IPS-18a (cell line): ENCODE measurements around the gene ALLC.
"Not testable (repeated sequence)": the region's sequence is repeated elsewhere in the genome, so short reads cannot be mapped to it uniquely, and the experiment has no call there.

ENCODE experiments used
- H3K27ac ChIP-seq: one replicate; pipeline ENCODE4 v1.5.1; 2013; ENCODE audit warnings: low read length
- H3K27me3 ChIP-seq: one replicate; pipeline ENCODE4 v1.6.1; 2013; ENCODE audit warnings: mild to moderate bottlenecking, low read length; ENCODE audit not compliant: control insufficient read depth, insufficient read depth
- H3K36me3 ChIP-seq: one replicate; pipeline ENCODE4 v1.6.1; 2013; ENCODE audit warnings: low read depth, low read length; ENCODE audit not compliant: control insufficient read depth
- H3K4me1 ChIP-seq: one replicate; pipeline ENCODE4 v1.6.1; 2013; ENCODE audit warnings: low read depth, low read length; ENCODE audit not compliant: control insufficient read depth
- H3K4me3 ChIP-seq: one replicate; pipeline ENCODE4 v1.5.1; 2013; ENCODE audit warnings: low read length
- H3K9ac ChIP-seq: one replicate; pipeline ENCODE4 v1.6.1; 2013; ENCODE audit warnings: mild to moderate bottlenecking, low read length, moderate library complexity
- H3K9me3 ChIP-seq: one replicate; pipeline ENCODE4 v1.6.1; 2013; ENCODE audit warnings: low read depth, low read length; ENCODE audit not compliant: control insufficient read depth

Gene ALLC

GRCh38 chr2:3616435-3617197, 41.4 kb upstream of the ALLC start:
- not testable (repeated sequence) for H3K36me3 ChIP-seq, H3K27ac ChIP-seq, H3K4me3 ChIP-seq, H3K27me3 ChIP-seq, H3K9me3 ChIP-seq, H3K9ac ChIP-seq, H3K4me1 ChIP-seq

GRCh38 chr2:3617198-3617890, 40.7 kb upstream of the ALLC start:
- Histone ChIP-seq H3K4me1 (no peaks in the 10 kb centered on the region), H3K9ac (no peak overlapping the region), H3K27me3 (no peaks in the 10 kb centered on the region), H3K4me3 (no peak overlapping the region), H3K36me3 (no peaks in the 10 kb centered on the region), H3K27ac (no peak overlapping the region), H3K9me3 (no peaks in the 10 kb centered on the region)

GRCh38 chr2:3618367-3618766, 39.6 kb upstream of the ALLC start:
- no peak overlapping the region for H3K4me3 ChIP-seq
- H3K4me1 ChIP-seq = no peaks in the 10 kb centered on the region
- no peak overlapping the region for H3K27ac ChIP-seq
- no peaks in the 10 kb centered on the region for H3K36me3 ChIP-seq
- H3K9me3 ChIP-seq = no peaks in the 10 kb centered on the region
- no peak overlapping the region for H3K9ac ChIP-seq
- H3K27me3 ChIP-seq = no peaks in the 10 kb centered on the region

GRCh38 chr2:3619033-3619432, 39.0 kb upstream of the ALLC start:
- H3K9me3 ChIP-seq = no peaks in the 10 kb centered on the region
- no peak overlapping the region for H3K4me3 ChIP-seq
- no peaks in the 10 kb centered on the region for H3K27me3 ChIP-seq
- H3K4me1 ChIP-seq = no peaks in the 10 kb centered on the region
- no peak overlapping the region for H3K9ac ChIP-seq
- H3K36me3 ChIP-seq = no peaks in the 10 kb centered on the region
- no peak overlapping the region for H3K27ac ChIP-seq

DNA sequence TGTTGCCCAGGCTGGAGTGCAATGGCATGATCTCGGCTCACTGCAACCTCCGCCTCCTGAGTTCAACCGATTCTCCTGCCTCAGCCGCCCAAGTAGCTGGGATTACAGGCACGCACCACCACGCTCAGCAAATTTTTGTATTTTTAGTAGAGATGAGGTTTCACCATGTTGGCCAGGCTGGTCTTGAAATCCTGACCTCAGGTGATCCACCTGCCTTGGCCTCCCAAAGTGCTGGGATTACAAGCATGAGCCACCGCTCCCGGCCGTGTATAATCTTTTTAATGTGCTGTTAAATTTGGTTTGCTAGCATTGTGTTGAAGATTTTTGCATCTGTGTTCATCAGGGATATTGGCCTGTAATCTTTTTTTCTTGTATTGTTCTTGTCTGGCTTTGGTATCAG, 38.3 kb upstream of the ALLC start:
- H3K9ac ChIP-seq, H3K27me3 ChIP-seq, H3K4me3 ChIP-seq, H3K27ac ChIP-seq, H3K36me3 ChIP-seq, H3K9me3 ChIP-seq, H3K4me1 ChIP-seq: not testable (repeated sequence)

- no peaks in the 10 kb centered on the region for H3K9me3 ChIP-seq
- no peaks in the 10 kb centered on the region for H3K36me3 ChIP-seq
- no peaks in the 10 kb centered on the region for H3K4me1 ChIP-seq
- H3K27me3 ChIP-seq = no peaks in the 10 kb centered on the region
- H3K4me3 ChIP-seq = no peak overlapping the region
- H3K27ac ChIP-seq = no peak overlapping the region
- H3K9ac ChIP-seq = no peak overlapping the region
These were observed 37.2 kb upstream of the ALLC start for GRCh38 chr2:3620834-3621233.

DNA sequence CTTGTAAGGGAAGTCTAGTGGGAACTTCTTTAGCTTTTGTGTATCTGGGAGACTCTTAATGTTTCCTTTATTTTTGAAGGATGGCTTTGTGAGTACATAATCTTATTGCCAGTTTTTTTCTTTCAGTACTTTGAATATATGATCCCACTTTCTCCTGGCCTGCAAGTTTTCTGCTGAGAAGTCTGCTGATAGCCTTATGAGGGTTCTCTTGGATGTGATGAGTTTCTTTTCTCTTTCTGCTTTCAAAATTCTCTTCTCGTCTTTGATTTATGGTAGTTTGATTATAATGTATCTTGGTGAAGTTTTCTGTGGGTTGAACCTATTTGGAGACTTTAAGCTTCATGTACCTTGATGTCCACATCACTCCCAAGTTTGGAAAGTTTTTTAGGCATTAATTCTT, 35.0 kb upstream of the ALLC start:
- H3K36me3 ChIP-seq = no peaks in the 10 kb centered on the region
- no peaks in the 10 kb centered on the region for H3K4me1 ChIP-seq
- H3K27me3 ChIP-seq = no peaks in the 10 kb centered on the region
- no peaks in the 10 kb centered on the region for H3K9me3 ChIP-seq
- H3K9ac ChIP-seq = no peak overlapping the region
- H3K27ac ChIP-seq = no peak overlapping the region
- H3K4me3 ChIP-seq = no peak overlapping the region

DNA sequence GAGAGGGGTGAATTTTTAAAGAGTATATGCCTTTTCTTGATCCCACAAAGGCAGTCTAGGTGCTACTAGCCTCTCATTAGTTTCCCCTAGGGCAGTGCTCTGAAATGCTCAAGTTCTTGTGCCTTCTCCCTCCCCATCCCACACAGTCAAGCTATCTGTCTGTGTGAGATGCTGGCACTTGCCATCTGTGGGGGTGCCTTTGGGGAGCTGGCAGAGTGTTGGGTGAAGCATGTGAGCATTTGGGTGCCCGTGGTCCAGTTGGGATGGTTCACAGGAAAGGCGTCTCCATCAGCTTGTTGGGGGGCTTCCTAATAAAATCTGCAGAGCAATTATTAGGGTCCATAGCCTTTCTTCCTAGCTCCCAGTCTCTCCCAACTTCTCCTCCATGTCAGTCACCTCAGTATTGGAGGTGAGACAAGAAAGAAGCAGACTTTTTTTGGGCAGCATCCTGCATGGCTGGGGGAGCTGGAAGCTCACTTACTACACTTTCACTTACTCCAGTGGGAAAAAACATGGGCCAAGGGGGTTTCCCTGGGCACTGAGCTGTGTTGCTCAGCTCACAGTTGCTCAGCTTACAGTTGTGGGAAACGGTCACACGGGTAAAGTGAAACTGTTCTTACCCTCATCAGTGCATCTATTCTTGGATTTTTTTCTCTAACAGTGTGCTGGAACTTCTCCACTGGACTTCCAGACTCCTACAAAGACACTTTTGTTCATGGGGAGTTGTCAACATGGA, 33.8 kb upstream of the ALLC start:
- Histone ChIP-seq H3K9ac (no peak overlapping the region), H3K4me3 (no peak overlapping the region), H3K27ac (no peak overlapping the region), H3K4me1 (no peaks in the 10 kb centered on the region), H3K27me3 (no peaks in the 10 kb centered on the region), H3K36me3 (no peaks in the 10 kb centered on the region), H3K9me3 (no peaks in the 10 kb centered on the region)

GRCh38 chr2:3625186-3625585, 32.8 kb upstream of the ALLC start:
- Histone ChIP-seq H3K4me3 (no peak overlapping the region), H3K27ac (no peak overlapping the region), H3K9me3 (no peaks in the 10 kb centered on the region), H3K36me3 (no peaks in the 10 kb centered on the region), H3K9ac (no peak overlapping the region), H3K4me1 (no peaks in the 10 kb centered on the region), H3K27me3 (no peaks in the 10 kb centered on the region)

GRCh38 chr2:3626118-3626811, 31.7 kb upstream of the ALLC start:
- H3K27ac ChIP-seq = no peak overlapping the region
- no peaks in the 10 kb centered on the region for H3K36me3 ChIP-seq
- H3K9me3 ChIP-seq = no peaks in the 10 kb centered on the region
- no peaks in the 10 kb centered on the region for H3K27me3 ChIP-seq
- no peaks in the 10 kb centered on the region for H3K4me1 ChIP-seq
- no peak overlapping the region for H3K4me3 ChIP-seq
- H3K9ac ChIP-seq = no peak overlapping the region

- no peaks in the 10 kb centered on the region for H3K9me3 ChIP-seq
- no peaks in the 10 kb centered on the region for H3K27me3 ChIP-seq
- no peaks in the 10 kb centered on the region for H3K36me3 ChIP-seq
- H3K27ac ChIP-seq = no peak overlapping the region
- H3K4me1 ChIP-seq = no peaks in the 10 kb centered on the region
- no peak overlapping the region for H3K9ac ChIP-seq
- H3K4me3 ChIP-seq = no peak overlapping the region
These were observed 31.0 kb upstream of the ALLC start for GRCh38 chr2:3626812-3627499.
